ENCODE measurements around the gene SPATA46. TPM values are rescaled to one million over a fixed set of nuclear protein-coding genes. Genes with fewer than 3 reads are reported as not detected.

The SPATA46 gene
- polyA plus RNA-seq, 1 of the 3 experiments (the other 2 are of a cell fraction) = not detected

DNA sequence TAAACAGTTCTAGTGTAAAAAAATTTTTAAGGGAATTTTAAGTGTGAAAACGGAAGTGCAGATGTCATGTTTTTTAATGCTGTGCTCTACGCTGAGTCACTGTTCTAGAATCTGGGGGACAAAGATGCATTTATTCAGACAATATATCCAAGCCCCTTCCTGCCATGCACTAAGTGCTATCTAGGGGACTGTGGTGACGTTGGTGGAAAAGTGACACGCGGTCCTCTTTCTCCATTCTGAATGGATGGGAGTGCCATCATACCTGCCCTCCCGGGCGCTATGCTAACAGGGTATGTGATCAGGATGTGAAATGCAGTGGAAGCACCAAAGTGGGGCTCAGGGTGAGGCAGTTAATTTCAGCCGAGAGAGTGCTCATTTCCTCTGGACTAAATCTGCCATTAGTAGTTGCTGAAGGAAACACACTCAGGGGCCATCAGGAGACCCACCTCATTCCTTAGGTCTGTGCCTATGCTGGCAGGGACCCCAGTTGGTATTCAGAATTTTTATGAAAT lies 11.5 kb upstream of the SPATA46 start (continued):
- TF ChIP-seq, protein P1, sequence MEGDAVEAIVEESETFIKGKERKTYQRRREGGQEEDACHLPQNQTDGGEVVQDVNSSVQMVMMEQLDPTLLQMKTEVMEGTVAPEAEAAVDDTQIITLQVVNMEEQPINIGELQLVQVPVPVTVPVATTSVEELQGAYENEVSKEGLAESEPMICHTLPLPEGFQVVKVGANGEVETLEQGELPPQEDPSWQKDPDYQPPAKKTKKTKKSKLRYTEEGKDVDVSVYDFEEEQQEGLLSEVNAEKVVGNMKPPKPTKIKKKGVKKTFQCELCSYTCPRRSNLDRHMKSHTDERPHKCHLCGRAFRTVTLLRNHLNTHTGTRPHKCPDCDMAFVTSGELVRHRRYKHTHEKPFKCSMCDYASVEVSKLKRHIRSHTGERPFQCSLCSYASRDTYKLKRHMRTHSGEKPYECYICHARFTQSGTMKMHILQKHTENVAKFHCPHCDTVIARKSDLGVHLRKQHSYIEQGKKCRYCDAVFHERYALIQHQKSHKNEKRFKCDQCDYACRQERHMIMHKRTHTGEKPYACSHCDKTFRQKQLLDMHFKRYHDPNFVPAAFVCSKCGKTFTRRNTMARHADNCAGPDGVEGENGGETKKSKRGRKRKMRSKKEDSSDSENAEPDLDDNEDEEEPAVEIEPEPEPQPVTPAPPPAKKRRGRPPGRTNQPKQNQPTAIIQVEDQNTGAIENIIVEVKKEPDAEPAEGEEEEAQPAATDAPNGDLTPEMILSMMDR (IDR thresholded peaks at IDR 0.05) = no peak
- no peak for TF ChIP-seq TEAD4 (IDR thresholded peaks at IDR 0.05; ENCODE audit: borderline replicate concordance, insufficient read depth)
- TF ChIP-seq RFX5 (IDR thresholded peaks at IDR 0.05; ENCODE audit: low read length) = no peak

DNA sequence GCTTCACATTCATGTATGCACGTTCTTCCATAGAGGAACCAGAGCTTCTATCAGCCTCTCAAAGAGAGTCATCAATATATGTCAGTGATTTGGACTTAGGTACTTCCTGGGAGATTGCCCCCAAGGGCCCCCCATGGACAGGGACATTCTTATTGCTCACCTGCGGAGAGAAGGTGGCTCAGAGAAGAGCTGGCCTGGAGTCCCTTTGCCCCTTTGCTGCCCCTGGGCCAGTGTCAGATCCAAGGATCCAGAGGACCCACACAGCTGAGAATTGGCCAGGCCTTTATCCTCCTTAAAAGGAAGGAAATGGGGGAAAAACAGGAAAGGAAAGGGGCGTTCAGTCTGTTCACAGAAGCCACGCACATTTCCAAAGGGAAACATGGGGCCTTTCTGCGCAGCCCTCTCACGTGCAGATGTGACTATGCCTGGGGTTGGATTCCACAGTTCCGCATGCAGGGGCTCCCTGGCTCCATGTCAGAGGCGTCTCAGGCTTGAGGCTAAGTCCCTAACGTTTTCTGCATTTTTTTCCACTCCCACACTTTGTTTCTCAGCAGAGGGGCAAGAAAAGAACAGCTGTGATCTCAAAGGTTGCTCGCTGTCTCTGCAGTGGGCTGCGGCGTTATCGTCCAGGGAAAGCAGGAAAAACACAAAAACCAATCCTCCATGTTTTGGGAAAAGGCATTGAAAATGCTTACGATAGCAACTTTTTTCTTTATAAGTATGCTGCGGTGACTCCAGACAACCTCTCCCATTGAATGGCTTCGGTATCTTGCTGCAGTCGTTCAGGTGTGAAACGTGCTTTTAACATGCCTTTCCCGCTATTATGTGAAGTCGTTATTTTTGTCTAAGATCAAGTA lies 10.8 kb upstream of the SPATA46 start:
- Histone ChIP-seq H3K27me3 (ENCODE audit: insufficient read depth) (peaks cover 4% of the 10 kb centered on the region; the same call in 1 of the 2 replicates), H3F3A (replicated peaks; ENCODE audit: insufficient read depth) (peaks cover under 1% of the 10 kb centered on the region), H4K20me1 (ENCODE audit: insufficient read depth) (no peaks in the 10 kb centered on the region), H2AFZ (ENCODE audit: low read depth) (no peak overlapping the region), H3K9me3 (no peaks in the 10 kb centered on the region), H3K4me3 (ENCODE audit: low read depth in 2 of 2, low read length in 1 of 2) (no peak overlapping the region), H3K79me2 (ENCODE audit: insufficient read depth) (no peaks in the 10 kb centered on the region), H3K36me3 (replicated peaks in 1 of 2; ENCODE audit: control insufficient read depth in 1 of 2, insufficient read depth in 2 of 2, low read length in 1 of 2) (no peaks in the 10 kb centered on the region), H3K27ac (ENCODE audit: low read depth in 2 of 2, low read length in 1 of 2) (no peak overlapping the region), H3K4me1 (ENCODE audit: control insufficient read depth in 1 of 2, insufficient read depth in 2 of 2, low read depth in 1 of 2, low read length in 1 of 2) (peaks cover 0 to 19% of the 10 kb centered on the region in 2 experiments; a peak in 1 of 4 replicates), H3K4me2 (no peak overlapping the region), H3K9ac (no peak overlapping the region), H3K9me2 (no peaks in the 10 kb centered on the region)
- no peak for TF ChIP-seq RCOR1 (IDR thresholded peaks at IDR 0.05; ENCODE audit: low read length)
- DNase-seq = peak; percentile 1
- POLR2A ChIA-PET = no interaction called here
- WGBS (ENCODE audit: low lambda C conversion rate) = 75% methylated on average over 20 of the region's 20 CpGs
- CTCF ChIA-PET = interaction anchor here (1.5 kb wide), 1 partner anchor 331 kb away, joined by 5 read pairs; no protein-coding TSS in a partner anchor

DNA sequence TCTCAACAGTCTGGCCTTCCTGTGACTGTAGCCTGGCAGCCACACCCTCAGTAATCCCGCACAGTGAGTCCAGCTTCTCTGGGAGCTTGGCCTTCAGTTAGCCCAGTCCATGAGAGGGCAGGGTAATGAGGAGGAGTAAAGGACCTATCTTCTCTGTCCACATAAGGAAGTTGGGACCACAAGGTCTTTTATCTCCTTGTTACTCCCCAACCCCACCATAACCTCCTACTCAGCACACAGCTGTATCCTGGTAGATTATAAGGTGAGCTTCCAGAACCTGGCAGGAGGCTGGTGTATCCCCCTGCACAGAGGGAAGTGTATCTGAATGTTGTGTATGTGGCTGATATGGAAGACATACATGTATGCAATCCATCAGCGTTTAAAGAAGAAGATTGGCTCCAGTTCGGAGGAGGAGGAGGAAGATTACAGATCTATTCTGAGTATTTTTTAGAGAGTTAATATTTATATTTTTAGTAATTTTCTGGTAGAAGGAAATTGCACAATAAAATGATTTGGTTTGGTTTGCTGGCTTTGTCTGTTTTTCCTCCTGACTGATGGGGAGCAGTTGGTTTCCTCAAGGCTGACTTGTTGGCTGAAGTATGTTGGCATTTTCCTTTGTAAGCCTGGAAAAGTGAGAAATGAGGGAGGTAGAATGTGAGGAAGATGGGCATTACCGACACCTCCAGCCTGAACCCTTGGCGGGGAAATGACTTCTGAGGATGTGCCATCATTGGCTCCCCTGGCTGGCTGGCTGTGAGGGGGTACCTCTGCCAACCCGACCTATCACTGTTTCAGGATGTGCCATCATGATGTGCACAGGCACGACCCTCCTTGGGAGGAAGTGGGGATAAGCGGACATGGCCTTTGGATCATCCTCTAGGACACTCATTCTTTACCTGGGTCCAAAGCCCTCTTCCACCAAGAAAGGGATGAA lies 9.9 kb upstream of the SPATA46 start:
- Histone ChIP-seq H3F3A (replicated peaks; ENCODE audit: insufficient read depth) (no peaks in the 10 kb centered on the region), H3K4me2 (no peak overlapping the region), H3K27ac (ENCODE audit: low read depth in 2 of 2, low read length in 1 of 2) (no peak overlapping the region), H3K9ac (no peak overlapping the region), H3K36me3 (replicated peaks in 1 of 2; ENCODE audit: control insufficient read depth in 1 of 2, insufficient read depth in 2 of 2, low read length in 1 of 2) (no peaks in the 10 kb centered on the region), H3K27me3 (ENCODE audit: insufficient read depth) (peaks cover 4% of the 10 kb centered on the region; the same call in 1 of the 2 replicates), H3K9me2 (no peaks in the 10 kb centered on the region), H3K79me2 (ENCODE audit: insufficient read depth) (no peaks in the 10 kb centered on the region), H4K20me1 (ENCODE audit: insufficient read depth) (no peaks in the 10 kb centered on the region), H3K9me3 (no peaks in the 10 kb centered on the region), H2AFZ (ENCODE audit: low read depth) (no peak overlapping the region), H3K4me3 (ENCODE audit: low read depth in 2 of 2, low read length in 1 of 2) (no peak overlapping the region), H3K4me1 (ENCODE audit: control insufficient read depth in 1 of 2, insufficient read depth in 2 of 2, low read depth in 1 of 2, low read length in 1 of 2) (peaks cover 0 to 19% of the 10 kb centered on the region in 2 experiments; a peak in 1 of 4 replicates)
- CTCF ChIA-PET = interaction anchor here (0.5 to 2.6 kb wide), 3 partner anchors 29 to 330 kb away, joined by 3 to 12 read pairs (median 5); no protein-coding TSS in a partner anchor
- no peak for TF ChIP-seq MXI1 (IDR thresholded peaks at IDR 0.05; ENCODE audit: low read depth, low read length)
- POLR2A ChIA-PET = no interaction called here
- WGBS (ENCODE audit: low lambda C conversion rate) = 41% methylated on average over 8 of the region's 8 CpGs
- no peak for DNase-seq
